ENCODE measurements around the gene TPRA1. TPM values are rescaled to one million over a fixed set of nuclear protein-coding genes. Genes with fewer than 3 reads are reported as not detected.

The TPRA1 gene
- total RNA-seq, 1 donor from 2014 or later = 21.2 TPM

- TF ChIP-seq, protein P1, sequence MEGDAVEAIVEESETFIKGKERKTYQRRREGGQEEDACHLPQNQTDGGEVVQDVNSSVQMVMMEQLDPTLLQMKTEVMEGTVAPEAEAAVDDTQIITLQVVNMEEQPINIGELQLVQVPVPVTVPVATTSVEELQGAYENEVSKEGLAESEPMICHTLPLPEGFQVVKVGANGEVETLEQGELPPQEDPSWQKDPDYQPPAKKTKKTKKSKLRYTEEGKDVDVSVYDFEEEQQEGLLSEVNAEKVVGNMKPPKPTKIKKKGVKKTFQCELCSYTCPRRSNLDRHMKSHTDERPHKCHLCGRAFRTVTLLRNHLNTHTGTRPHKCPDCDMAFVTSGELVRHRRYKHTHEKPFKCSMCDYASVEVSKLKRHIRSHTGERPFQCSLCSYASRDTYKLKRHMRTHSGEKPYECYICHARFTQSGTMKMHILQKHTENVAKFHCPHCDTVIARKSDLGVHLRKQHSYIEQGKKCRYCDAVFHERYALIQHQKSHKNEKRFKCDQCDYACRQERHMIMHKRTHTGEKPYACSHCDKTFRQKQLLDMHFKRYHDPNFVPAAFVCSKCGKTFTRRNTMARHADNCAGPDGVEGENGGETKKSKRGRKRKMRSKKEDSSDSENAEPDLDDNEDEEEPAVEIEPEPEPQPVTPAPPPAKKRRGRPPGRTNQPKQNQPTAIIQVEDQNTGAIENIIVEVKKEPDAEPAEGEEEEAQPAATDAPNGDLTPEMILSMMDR (IDR thresholded peaks at IDR 0.05; ENCODE audit: partially characterized antibody, unreplicated experiment) = peak; percentile 77
- peaks cover 20% of the 10 kb centered on the region for H3K27me3 Mint-ChIP-seq (ENCODE audit: unreplicated experiment)
- H3K36me3 Mint-ChIP-seq (ENCODE audit: unreplicated experiment) = no peaks in the 10 kb centered on the region
- peaks cover 15% of the 10 kb centered on the region for H3K9me3 Mint-ChIP-seq (ENCODE audit: unreplicated experiment)
- peak overlapping the region; percentile 68 for H3K4me3 Mint-ChIP-seq (ENCODE audit: unreplicated experiment)
- peak overlapping the region; percentile 63 for H3K27ac Mint-ChIP-seq (ENCODE audit: unreplicated experiment)
- DNase-seq = peak; percentile 93
- peaks cover 54% of the 10 kb centered on the region for H3K4me1 Mint-ChIP-seq (ENCODE audit: low read depth, unreplicated experiment)
Measured at GRCh38 chr3:127547761-127548605, 42.5 kb downstream of the TPRA1 start.

DNA sequence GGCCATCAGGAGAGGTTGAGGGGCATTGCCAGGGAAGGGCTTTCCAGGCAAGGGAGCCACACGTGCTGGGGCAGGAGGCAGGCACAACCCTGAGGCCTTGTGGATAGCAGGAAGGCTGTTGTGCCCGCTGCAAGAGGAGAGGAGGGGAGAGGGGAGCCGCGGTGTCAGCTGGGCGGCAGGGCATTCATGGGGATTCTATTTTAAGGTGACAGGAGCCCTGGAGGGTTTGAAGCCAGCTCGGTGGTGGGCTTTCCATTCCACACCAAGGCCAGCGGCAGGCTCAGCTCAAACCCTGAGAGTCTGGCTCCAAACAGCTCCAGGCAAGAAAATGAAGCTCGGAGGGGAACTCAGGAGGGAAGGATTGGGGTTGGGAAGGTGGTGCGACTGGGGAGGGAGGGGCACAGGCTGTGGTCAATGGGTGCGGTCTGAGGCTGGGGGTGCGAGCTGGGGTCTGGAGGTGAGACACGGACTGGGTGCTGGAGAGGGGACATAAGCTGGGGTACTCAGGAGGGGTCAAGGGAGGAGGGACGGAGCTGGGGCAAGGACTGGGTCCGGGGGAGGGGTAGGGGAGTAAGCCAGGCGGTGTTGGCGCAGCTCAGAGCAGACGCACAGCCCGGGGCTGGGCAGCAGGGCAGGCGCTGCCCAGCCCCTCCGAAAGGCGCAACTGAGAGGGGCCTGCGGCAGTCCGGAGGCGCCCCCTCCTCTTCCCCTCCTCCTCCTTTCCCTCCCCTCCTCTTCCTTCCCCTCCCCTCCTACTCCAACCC lies 43.4 kb downstream of the TPRA1 start:
- Mint-ChIP-seq H3K27ac (ENCODE audit: unreplicated experiment) (peak overlapping the region; percentile 55), H3K27me3 (ENCODE audit: unreplicated experiment) (peaks cover 20% of the 10 kb centered on the region), H3K36me3 (ENCODE audit: unreplicated experiment) (no peaks in the 10 kb centered on the region), H3K4me3 (ENCODE audit: unreplicated experiment) (no peak overlapping the region), H3K9me3 (ENCODE audit: unreplicated experiment) (peaks cover 15% of the 10 kb centered on the region), H3K4me1 (ENCODE audit: low read depth, unreplicated experiment) (peaks cover 53% of the 10 kb centered on the region)
- TF ChIP-seq, protein P1 (IDR thresholded peaks at IDR 0.05; ENCODE audit: partially characterized antibody, unreplicated experiment) = no peak
- no peak for DNase-seq

- no peak overlapping the region for H3K4me3 Mint-ChIP-seq (ENCODE audit: unreplicated experiment)
Measured at GRCh38 chr3:127546554-127546953, 44.0 kb downstream of the TPRA1 start.

GRCh38 chr3:127545711-127546457 lies 44.6 kb downstream of the TPRA1 start:
- peaks cover 10% of the 10 kb centered on the region for H3K9me3 Mint-ChIP-seq (ENCODE audit: unreplicated experiment)
- H3K4me1 Mint-ChIP-seq (ENCODE audit: low read depth, unreplicated experiment) = peaks cover 45% of the 10 kb centered on the region
- H3K27me3 Mint-ChIP-seq (ENCODE audit: unreplicated experiment) = peaks cover 15% of the 10 kb centered on the region
- H3K4me3 Mint-ChIP-seq (ENCODE audit: unreplicated experiment) = peak overlapping the region; percentile 50
- no peaks in the 10 kb centered on the region for H3K36me3 Mint-ChIP-seq (ENCODE audit: unreplicated experiment)
- DNase-seq = no peak
- TF ChIP-seq, protein P1 (IDR thresholded peaks at IDR 0.05; ENCODE audit: partially characterized antibody, unreplicated experiment) = no peak
- peak overlapping the region; percentile 100 for H3K27ac Mint-ChIP-seq (ENCODE audit: unreplicated experiment)

More at GRCh38 chr3:127546554-127546953, 44.0 kb downstream of the TPRA1 start:
- Mint-ChIP-seq H3K27me3 (ENCODE audit: unreplicated experiment) (peaks cover 15% of the 10 kb centered on the region), H3K27ac (ENCODE audit: unreplicated experiment) (peak overlapping the region; percentile 55), H3K36me3 (ENCODE audit: unreplicated experiment) (no peaks in the 10 kb centered on the region), H3K4me1 (ENCODE audit: low read depth, unreplicated experiment) (peaks cover 47% of the 10 kb centered on the region), H3K9me3 (ENCODE audit: unreplicated experiment) (peaks cover 10% of the 10 kb centered on the region)
- TF ChIP-seq, protein P1 (IDR thresholded peaks at IDR 0.05; ENCODE audit: partially characterized antibody, unreplicated experiment) = no peak
- no peak for DNase-seq

Data from glutamatergic neuron (in vitro differentiated cells).